WTC11 (cell line): Measurements from ENCODE around the gene MAML3. TPM values are rescaled to one million over a fixed set of nuclear protein-coding genes. Genes with fewer than 3 reads are reported as not detected.

Experiments used
- ATAC-seq: fragments of 200-7000 bp; cut with Tn5 transposase; 2 replicates; pipeline ENCODE4 v1.10.0; 2021; ENCODE audit warnings: mild to moderate bottlenecking, moderate library complexity
- CTCF ChIA-PET: fragments of 300-600 bp; sonication (Branson Sonifier 250); formaldehyde crosslinking; loops from one replicate; lab custom pipeline; 2021; ENCODE audit warnings: antibody characterized with exemption; lab: Charles Lee
- POLR2A ChIA-PET: fragments of 350-600 bp; sonication (Branson Sonifier 250); formaldehyde crosslinking; loops from one replicate; lab custom pipeline; 2021; ENCODE audit warnings: antibody characterized with exemption; lab: Charles Lee
- DNase-seq: peaks from one replicate; pipeline ENCODE4 v3.0.0; 2021; ENCODE audit warnings: low spot score
- H3K27ac Mint-ChIP-seq: 2 replicates; pipeline ENCODE4 v1.8.0; 2021; ENCODE audit warnings: mixed read lengths
- H3K27me3 Mint-ChIP-seq: 2 replicates; pipeline ENCODE4 v1.8.0; 2021; ENCODE audit warnings: low read depth, mild to moderate bottlenecking, moderate library complexity, mixed read lengths
- H3K36me3 Mint-ChIP-seq: 2 replicates; pipeline ENCODE4 v1.8.0; 2021; ENCODE audit warnings: mixed read lengths
- H3K4me1 Mint-ChIP-seq: 2 replicates; pipeline ENCODE4 v1.8.0; 2022; ENCODE audit warnings: mixed read lengths
- H3K4me3 Mint-ChIP-seq: 2 replicates; pipeline ENCODE4 v1.8.0; 2021; ENCODE audit warnings: mild to moderate bottlenecking, moderate library complexity, mixed read lengths
- H3K9me3 Mint-ChIP-seq: 2 replicates; pipeline ENCODE4 v1.8.0; 2021; ENCODE audit warnings: mixed read lengths
- ATF3 ChIP-seq: sonication (generic); formaldehyde crosslinking; conservative IDR thresholded peaks from 2 replicates; pipeline ENCODE4 v1.8.1; 2022; ENCODE audit warnings: mild to moderate bottlenecking, missing genetic modification reagents
- CDX4 ChIP-seq: fragments of 250-450 bp; sonication (Bioruptor Pico); IDR thresholded peaks from 2 replicates; pipeline ENCODE4 v1.9.0; 2021; ENCODE audit warnings: moderate library complexity, mild to moderate bottlenecking, inconsistent platforms, borderline replicate concordance
- CREB1 ChIP-seq: sonication (generic); formaldehyde crosslinking; IDR thresholded peaks from 2 replicates; pipeline ENCODE4 v1.8.0; 2023; ENCODE audit warnings: mild to moderate bottlenecking, missing genetic modification reagents
- E2F4 ChIP-seq: sonication (generic); formaldehyde crosslinking; IDR thresholded peaks from 2 replicates; pipeline ENCODE4 v1.8.1; 2022; ENCODE audit warnings: low read depth, mild to moderate bottlenecking, moderate library complexity, missing genetic modification reagents, borderline replicate concordance
- E2F5 ChIP-seq: sonication (generic); formaldehyde crosslinking; IDR thresholded peaks from 2 replicates; pipeline ENCODE4 v1.8.1; 2022; ENCODE audit warnings: mild to moderate bottlenecking, moderate library complexity, missing genetic modification reagents
- IRF1 ChIP-seq: sonication (generic); formaldehyde crosslinking; IDR thresholded peaks from 2 replicates; pipeline ENCODE4 v1.8.0; 2023; ENCODE audit warnings: missing genetic modification reagents
- IRF2 ChIP-seq: sonication (generic); formaldehyde crosslinking; IDR thresholded peaks from 2 replicates; pipeline ENCODE4 v1.8.0; 2022; ENCODE audit warnings: low read depth, missing genetic modification reagents, borderline replicate concordance
- JAZF1 ChIP-seq: fragments of 250-450 bp; sonication (Bioruptor Pico); IDR thresholded peaks from 2 replicates; pipeline ENCODE4 v1.9.0; 2021; ENCODE audit warnings: moderate library complexity, mild to moderate bottlenecking, inconsistent platforms
- JUN ChIP-seq: sonication (generic); formaldehyde crosslinking; IDR thresholded peaks from 2 replicates; pipeline ENCODE4 v1.8.0; 2023; ENCODE audit warnings: mild to moderate bottlenecking, missing genetic modification reagents
- KAT7 ChIP-seq: sonication (generic); formaldehyde crosslinking; IDR thresholded peaks from 2 replicates; pipeline ENCODE4 v1.8.1; 2023; ENCODE audit warnings: missing genetic modification reagents, mild to moderate bottlenecking, borderline replicate concordance
- MAX ChIP-seq: sonication (generic); formaldehyde crosslinking; IDR thresholded peaks from 2 replicates; pipeline ENCODE4 v1.8.0; 2022; ENCODE audit warnings: mild to moderate bottlenecking, missing genetic modification reagents
- MXD4 ChIP-seq: fragments of 250-450 bp; sonication (Bioruptor Pico); IDR thresholded peaks from 2 replicates; pipeline ENCODE4 v1.8.0; 2021; ENCODE audit warnings: mild to moderate bottlenecking, moderate library complexity, borderline replicate concordance
- MYBL2 ChIP-seq: sonication (generic); formaldehyde crosslinking; IDR thresholded peaks from 2 replicates; pipeline ENCODE4 v1.8.1; 2023; ENCODE audit warnings: mild to moderate bottlenecking, moderate library complexity, missing genetic modification reagents
- NFE2L1 ChIP-seq: sonication (generic); formaldehyde crosslinking; IDR thresholded peaks from 2 replicates; pipeline ENCODE4 v1.8.1; 2023; ENCODE audit warnings: missing genetic modification reagents
- NR1H2 ChIP-seq: sonication (generic); formaldehyde crosslinking; IDR thresholded peaks from 2 replicates; pipeline ENCODE4 v1.9.0; 2021; ENCODE audit warnings: mild to moderate bottlenecking, moderate library complexity, missing genetic modification reagents
- PREB ChIP-seq: sonication (generic); formaldehyde crosslinking; IDR thresholded peaks from 2 replicates; pipeline ENCODE4 v1.8.1; 2022; ENCODE audit warnings: mild to moderate bottlenecking, missing genetic modification reagents, moderate library complexity, borderline replicate concordance
- PRRX2 ChIP-seq: fragments of 250-450 bp; sonication (Bioruptor Pico); IDR thresholded peaks from 2 replicates; pipeline ENCODE4 v1.8.0; 2021; ENCODE audit warnings: mild to moderate bottlenecking
- RORB ChIP-seq: fragments of 250-450 bp; sonication (Bioruptor Pico); IDR thresholded peaks from 2 replicates; pipeline ENCODE4 v1.9.0; 2021; ENCODE audit warnings: mild to moderate bottlenecking
- SMAD3 ChIP-seq: sonication (generic); formaldehyde crosslinking; IDR thresholded peaks from 2 replicates; pipeline ENCODE4 v1.8.0; 2022; ENCODE audit warnings: missing genetic modification reagents, mild to moderate bottlenecking, borderline replicate concordance
- TCF7 ChIP-seq: sonication (generic); formaldehyde crosslinking; IDR thresholded peaks from 2 replicates; pipeline ENCODE4 v1.8.0; 2022; ENCODE audit warnings: mild to moderate bottlenecking, low read depth, missing genetic modification reagents, moderate library complexity
- TEAD1 ChIP-seq: sonication (generic); formaldehyde crosslinking; IDR thresholded peaks from 2 replicates; pipeline ENCODE4 v1.8.0; 2022; ENCODE audit warnings: mild to moderate bottlenecking, missing genetic modification reagents
- ZBTB21 ChIP-seq: sonication (generic); formaldehyde crosslinking; IDR thresholded peaks from 2 replicates; pipeline ENCODE4 v1.8.1; 2023; ENCODE audit warnings: mild to moderate bottlenecking, missing genetic modification reagents, borderline replicate concordance
- ZBTB43 ChIP-seq: sonication (generic); formaldehyde crosslinking; IDR thresholded peaks from 2 replicates; pipeline ENCODE4 v1.8.1; 2023; ENCODE audit warnings: mild to moderate bottlenecking, missing genetic modification reagents
- ZNF121 ChIP-seq: sonication (generic); formaldehyde crosslinking; IDR thresholded peaks from 2 replicates; pipeline ENCODE4 v1.8.0; 2023; ENCODE audit warnings: missing genetic modification reagents
- ZNF317 ChIP-seq: sonication (generic); formaldehyde crosslinking; IDR thresholded peaks from 2 replicates; pipeline ENCODE4 v1.8.1; 2023; ENCODE audit warnings: low read depth, mild to moderate bottlenecking, moderate library complexity, missing genetic modification reagents, borderline replicate concordance
- ZNF396 ChIP-seq: fragments of 250-450 bp; sonication (Bioruptor Pico); IDR thresholded peaks from 2 replicates; pipeline ENCODE4 v1.8.0; 2021; ENCODE audit warnings: mild to moderate bottlenecking, moderate library complexity, borderline replicate concordance
- ZNF416 ChIP-seq: fragments of 250-450 bp; sonication (Bioruptor Pico); IDR thresholded peaks from 2 replicates; pipeline ENCODE4 v1.9.0; 2021; ENCODE audit warnings: mild to moderate bottlenecking, inconsistent platforms
- total RNA-seq: library from RNA; stranded (reverse); gene quantifications from 3 replicates; pipeline ENCODE4 v1.2.3, GENCODE V29; 2021

The MAML3 gene
- total RNA-seq, 1 experiment from 2014 or later = 7.4 TPM

- H3K4me1 Mint-ChIP-seq = peaks cover 15% of the 10 kb centered on the region
- DNase-seq (no peak), ATAC-seq (no peak)
- H3K36me3 Mint-ChIP-seq = peaks cover 14% of the 10 kb centered on the region
- peaks cover 9% of the 10 kb centered on the region for H3K9me3 Mint-ChIP-seq
- no peak overlapping the region for H3K4me3 Mint-ChIP-seq
- no peak for TF ChIP-seq JAZF1 (CRISPR knock-in tag)
- TF ChIP-seq ATF3 = no peak
- no peak for TF ChIP-seq PRRX2 (CRISPR knock-in tag)
- TF ChIP-seq RORB (CRISPR knock-in tag) = no peak
- TF ChIP-seq ZNF396 (CRISPR knock-in tag) = no peak
- no peak for TF ChIP-seq NFE2L1 (CRISPR knock-in tag)
- no peak for TF ChIP-seq NR1H2 (CRISPR knock-in tag)
- TF ChIP-seq MAX (CRISPR knock-in tag) = no peak
- TF ChIP-seq TCF7 (CRISPR knock-in tag) = no peak
- no peak for TF ChIP-seq KAT7 (CRISPR knock-in tag)
- TF ChIP-seq JUN (CRISPR knock-in tag) = no peak
- no peak for TF ChIP-seq ZNF416 (CRISPR knock-in tag)
- no peak for TF ChIP-seq SMAD3
- ChIA-PET POLR2A (interaction anchor here (0.5 kb wide), 1 partner anchor 23 kb away, joined by 3 read pairs; no protein-coding TSS in a partner anchor), CTCF (no interaction called here)
- H3K27me3 Mint-ChIP-seq = no peaks in the 10 kb centered on the region
- no peak overlapping the region for H3K27ac Mint-ChIP-seq
Observed at GRCh38 chr4:139676365-139676764, 477.6 kb downstream of the MAML3 start.

GRCh38 chr4:139675651-139676050 lies 478.3 kb downstream of the MAML3 start:
- ChIA-PET POLR2A (no interaction called here), CTCF (no interaction called here)
- no peak overlapping the region for H3K4me3 Mint-ChIP-seq
- H3K9me3 Mint-ChIP-seq = peaks cover 9% of the 10 kb centered on the region
- no peak for DNase-seq
- H3K36me3 Mint-ChIP-seq = peaks cover 14% of the 10 kb centered on the region
- H3K27ac Mint-ChIP-seq = no peak overlapping the region
- H3K27me3 Mint-ChIP-seq = no peaks in the 10 kb centered on the region
- ATAC-seq = no peak
- H3K4me1 Mint-ChIP-seq = peaks cover 19% of the 10 kb centered on the region
- TF ChIP-seq ZNF317 (no peak), TEAD1 (no peak), E2F4 (CRISPR knock-in tag) (no peak), IRF1 (CRISPR knock-in tag) (no peak), ZBTB43 (CRISPR knock-in tag) (no peak), ZNF121 (no peak)
- TF ChIP-seq, all 79 proteins: peak for 0

- no peak for TF ChIP-seq ZNF121
- no peak for TF ChIP-seq MYBL2 (CRISPR knock-in tag)
- TF ChIP-seq CREB1 (CRISPR knock-in tag) = no peak
- no peak for TF ChIP-seq IRF2 (CRISPR knock-in tag)
- no peak for TF ChIP-seq E2F5
- no peak for TF ChIP-seq MXD4 (CRISPR knock-in tag)
- no peak for TF ChIP-seq CDX4 (CRISPR knock-in tag)
- TF ChIP-seq PREB (CRISPR knock-in tag) = no peak
- no peak for TF ChIP-seq ZBTB21
- ChIA-PET POLR2A (no interaction called here), CTCF (interaction anchor here (4.1 kb wide), 1 partner anchor 18 kb away, joined by 24 read pairs; no protein-coding TSS in a partner anchor)
- no peak for ATAC-seq
- Mint-ChIP-seq H3K4me3 (no peak overlapping the region), H3K36me3 (peaks cover 14% of the 10 kb centered on the region), H3K9me3 (peaks cover 9% of the 10 kb centered on the region), H3K27ac (no peak overlapping the region), H3K4me1 (peaks cover 24% of the 10 kb centered on the region), H3K27me3 (no peaks in the 10 kb centered on the region)
- no peak for DNase-seq
Observed at GRCh38 chr4:139674875-139675550, 479.0 kb downstream of the MAML3 start.
